ENCODE measurements around the gene CGN. TPM values are rescaled to one million over a fixed set of nuclear protein-coding genes. Genes with fewer than 3 reads are reported as not detected.

Gene CGN
- total and polyA plus RNA-seq, 2 donors (not counting 3 experiments of a cell fraction or from before 2014, with no cell fraction given): 0.32 to 0.73 TPM

DNA sequence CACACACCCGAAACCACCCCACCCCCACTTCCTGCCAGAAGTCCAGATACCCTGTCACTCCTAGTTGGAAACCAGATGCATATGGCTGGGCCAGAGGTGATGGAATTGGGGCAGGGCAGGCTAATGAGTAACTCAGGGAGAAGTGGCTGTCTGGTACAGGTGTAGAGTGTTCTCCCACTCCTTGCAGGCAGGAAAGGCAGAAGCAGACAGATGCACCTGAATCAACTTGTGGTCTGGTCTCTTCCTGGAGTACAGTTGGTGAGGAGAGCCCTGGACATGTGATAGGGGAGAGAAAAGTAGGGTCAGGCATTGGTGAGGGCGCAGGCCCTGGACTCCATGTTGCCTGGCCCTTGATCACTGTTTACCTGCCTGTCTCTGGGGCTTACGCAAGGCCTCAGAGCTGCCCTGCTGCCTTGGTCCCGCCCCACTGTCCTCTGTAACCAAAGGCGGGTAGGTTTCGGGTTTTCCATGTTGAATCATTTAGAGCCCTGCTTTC is 2.5 kb downstream of the CGN start:
- TF ChIP-seq POLR2A (IDR thresholded peaks at IDR 0.05; ENCODE audit: low read depth, low read length) (no peak), POLR2AphosphoS5 (IDR thresholded peaks at IDR 0.05; ENCODE audit: insufficient read depth, low read depth, low read length) (no peak), CTCF (IDR thresholded peaks at IDR 0.05; ENCODE audit: extremely low read depth in 1 of 2, insufficient read depth in 1 of 2, low read depth in 1 of 2, low read length in 2 of 2) (no peak), MYC (IDR thresholded peaks at IDR 0.05; ENCODE audit: low read depth, low read length) (no peak), EZH2 (IDR thresholded peaks at IDR 0.05; ENCODE audit: borderline replicate concordance, low read depth, low read length, severe bottlenecking) (no peak), FOS (IDR thresholded peaks at IDR 0.05; ENCODE audit: borderline replicate concordance, insufficient read depth, low read length) (no peak), JUN (IDR thresholded peaks at IDR 0.05; ENCODE audit: borderline replicate concordance, insufficient read depth, insufficient read length, low read depth) (no peak), GATA2 (IDR thresholded peaks at IDR 0.05; ENCODE audit: insufficient read depth, insufficient read length, low read depth, low read length) (no peak)
- TF ChIP-seq, protein P1, sequence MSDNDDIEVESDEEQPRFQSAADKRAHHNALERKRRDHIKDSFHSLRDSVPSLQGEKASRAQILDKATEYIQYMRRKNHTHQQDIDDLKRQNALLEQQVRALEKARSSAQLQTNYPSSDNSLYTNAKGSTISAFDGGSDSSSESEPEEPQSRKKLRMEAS (IDR thresholded peaks at IDR 0.05; ENCODE audit: insufficient read depth, insufficient read length): no peak
- DNase-seq (ENCODE audit: low read depth, low spot score) (no peak), FAIRE-seq (peak; percentile 81)
- peaks cover 0 to 2% of the 10 kb centered on the region in 2 experiments for H3K27me3 ChIP-seq (ENCODE audit: control insufficient read depth in 2 of 2, insufficient read depth in 2 of 2, low read length in 2 of 2)
- H3K4me2 ChIP-seq (ENCODE audit: insufficient read depth, low read length): no peak overlapping the region
- H3K27ac ChIP-seq (ENCODE audit: insufficient read depth, low read depth, low read length): no peak overlapping the region
- H3K4me3 ChIP-seq (replicated peaks in 1 of 3; ENCODE audit: insufficient read depth in 1 of 3, low read depth in 1 of 3, low read length in 3 of 3): no peak overlapping the region
- H3K36me3 ChIP-seq (ENCODE audit: control insufficient read depth in 2 of 2, extremely low read depth in 1 of 2, insufficient read depth in 2 of 2, low read length in 2 of 2): no peaks in the 10 kb centered on the region
- H3K9me1 ChIP-seq (replicated peaks; ENCODE audit: control insufficient read depth, extremely low read depth, insufficient read depth, low read length): no peaks in the 10 kb centered on the region
- no TSS peak for BruUV-seq (replicated peaks)
- H3K9me3 ChIP-seq (replicated peaks; ENCODE audit: control insufficient read depth, insufficient read depth, low read length): no peaks in the 10 kb centered on the region
- H3K9ac ChIP-seq (replicated peaks; ENCODE audit: extremely low read depth, insufficient read depth, low read length): no peak overlapping the region
- dilution Hi-C loops (cut with MboI; ENCODE audit: extremely low pct_ligation_motif_present, low sequenced_read_pairs) (no loop called here), intact Hi-C loops (cut with micrococcal nuclease) (no loop called here)
- no peaks in the 10 kb centered on the region for H4K20me1 ChIP-seq (replicated peaks; ENCODE audit: control insufficient read depth, extremely low read depth, insufficient read depth, low read length)
- peaks cover 12% of the 10 kb centered on the region for H3K4me1 ChIP-seq (ENCODE audit: control insufficient read depth, extremely low read depth, insufficient read depth, low read length)
- no peak overlapping the region for H2AFZ ChIP-seq (ENCODE audit: low read depth, low read length)
- no peaks in the 10 kb centered on the region for H3K79me2 ChIP-seq (ENCODE audit: control insufficient read depth, insufficient read depth, low read length)
- ChIA-PET CTCF (no interaction called here), POLR2A (no interaction called here)
